NCI-H1436 treated with DMSO at 0.1 percent for 48 hours (cell line): ENCODE measurements around the gene ZNF503.
"Not testable (repeated sequence)": the region's sequence is repeated elsewhere in the genome, so short reads cannot be mapped to it uniquely, and the experiment has no call there.

Experiments
- DNase-seq: peaks from one replicate; lab custom pipeline; 2025; lab: John Stamatoyannopoulos, UW

The ZNF503 gene

DNA sequence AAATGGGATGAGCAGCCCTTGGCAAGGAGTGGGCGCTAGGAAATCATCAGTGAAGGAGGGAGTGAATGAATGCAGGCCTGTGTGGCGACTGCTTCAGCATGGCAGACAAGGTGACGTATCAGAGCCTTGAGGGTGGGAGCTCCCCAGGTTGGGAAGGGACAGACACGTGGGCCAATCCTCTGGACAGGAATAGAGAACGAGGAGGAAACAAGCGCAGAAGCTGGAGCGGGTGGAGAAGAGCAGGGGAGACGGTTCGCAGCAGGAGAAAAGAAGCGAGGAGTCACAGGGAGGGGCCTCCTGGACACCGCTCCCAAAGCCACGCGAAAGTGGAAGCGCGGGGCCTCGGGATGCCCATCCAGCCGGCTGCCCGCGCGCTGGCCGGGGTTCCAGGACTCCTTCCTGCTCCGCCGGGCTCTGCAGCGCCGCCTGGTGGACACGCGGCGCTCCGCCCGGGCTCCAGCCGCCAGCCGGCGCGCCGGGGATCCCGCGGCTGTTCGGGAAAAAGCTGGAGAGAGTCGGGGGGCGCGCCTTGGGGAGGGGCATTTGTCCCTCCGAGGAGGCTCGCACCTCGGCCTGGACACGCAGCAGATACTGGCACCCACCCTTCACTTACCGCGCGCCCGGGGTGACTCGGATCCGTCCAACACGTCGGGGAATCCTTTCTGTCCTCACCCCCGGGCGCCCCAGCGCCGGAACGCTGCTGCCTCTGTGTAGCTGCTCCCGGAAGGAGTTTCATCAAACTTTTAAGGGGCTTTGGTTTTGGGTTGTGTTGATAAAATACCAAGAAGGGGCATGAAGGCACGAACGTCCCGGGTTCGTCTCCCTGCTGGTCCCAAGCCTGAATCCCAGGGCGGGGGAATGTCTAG, 6.3 kb downstream of the ZNF503 start:
- no peak for DNase-seq

DNA sequence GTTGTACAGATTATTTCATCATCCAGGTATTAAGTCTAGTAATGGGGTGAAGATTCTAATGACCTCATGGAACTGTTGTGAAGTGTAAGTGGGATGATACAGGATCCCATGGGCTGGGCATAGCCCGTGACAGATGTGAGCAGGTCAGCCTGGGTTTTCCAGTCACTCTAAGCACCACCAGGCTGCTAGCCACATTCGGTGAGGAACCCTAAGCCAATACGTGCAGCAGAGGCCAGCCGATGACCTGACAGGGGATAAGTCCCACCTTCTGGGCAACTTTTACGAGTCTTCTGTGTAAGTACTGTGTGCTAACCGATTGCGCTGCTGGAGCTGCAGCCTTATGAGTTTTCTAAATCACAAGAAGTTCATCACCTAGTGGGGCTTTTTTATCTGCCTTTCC, 7.3 kb downstream of the ZNF503 start:
- no peak for DNase-seq

DNA sequence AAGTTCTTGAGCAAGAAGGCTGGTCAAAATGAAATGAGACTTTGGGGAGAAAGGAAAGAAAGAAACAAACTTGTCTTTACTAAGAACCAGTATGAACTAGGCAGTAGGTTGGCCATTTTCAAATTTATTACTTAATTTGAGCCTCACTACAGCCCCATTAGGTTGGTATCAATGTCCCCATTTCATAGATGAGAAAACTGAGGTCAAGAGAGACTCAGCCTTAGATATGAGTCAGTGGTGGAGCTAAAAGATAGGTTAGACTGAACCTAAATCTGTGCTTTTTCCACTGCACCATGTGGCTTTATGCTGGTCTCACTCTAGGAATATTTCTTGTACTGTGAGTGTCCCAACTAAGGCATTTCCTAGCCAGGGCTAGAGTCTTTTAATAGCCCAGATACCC, 8.8 kb downstream of the ZNF503 start:
- no peak for DNase-seq

DNA sequence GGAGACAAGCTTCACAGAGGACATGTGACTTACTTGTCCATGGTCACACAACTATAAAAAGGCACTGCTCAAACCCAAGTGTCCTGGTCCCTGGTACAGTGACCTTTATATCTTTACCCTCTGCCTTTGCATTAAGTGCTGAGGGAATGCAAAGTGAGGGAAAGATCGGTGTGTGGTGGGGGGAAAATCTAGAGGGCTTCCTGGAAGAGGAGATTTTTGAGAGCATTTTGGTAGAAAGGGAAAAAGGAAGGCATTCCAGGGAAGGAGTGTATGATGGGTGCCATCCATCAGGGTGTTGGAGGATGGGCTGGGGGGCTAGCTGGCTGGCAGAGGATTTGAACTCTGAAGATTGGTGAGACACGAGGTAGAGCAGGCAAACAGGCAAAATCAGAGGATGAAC, 9.3 kb downstream of the ZNF503 start:
- no peak for DNase-seq

DNA sequence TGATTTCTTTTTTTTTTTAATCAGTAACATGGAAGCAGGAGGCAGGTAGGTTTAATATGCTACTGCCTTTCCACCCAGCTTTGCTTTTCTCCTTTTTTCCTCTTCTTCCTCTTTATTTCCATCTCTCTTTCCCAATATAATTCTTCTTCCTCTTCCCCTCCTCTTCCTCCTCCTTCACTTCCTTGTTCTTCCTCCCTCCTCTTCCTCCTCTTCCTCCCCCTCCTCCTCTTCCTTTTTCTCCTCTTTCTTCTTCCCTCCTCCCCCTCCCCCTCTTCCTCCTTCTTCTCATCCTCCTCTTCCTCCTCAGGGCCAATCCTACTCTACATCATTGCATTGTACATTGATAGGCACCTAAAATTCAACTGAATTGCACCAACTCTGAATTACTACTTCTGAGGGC, 11.4 kb downstream of the ZNF503 start:
- DNase-seq, result no peak

DNA sequence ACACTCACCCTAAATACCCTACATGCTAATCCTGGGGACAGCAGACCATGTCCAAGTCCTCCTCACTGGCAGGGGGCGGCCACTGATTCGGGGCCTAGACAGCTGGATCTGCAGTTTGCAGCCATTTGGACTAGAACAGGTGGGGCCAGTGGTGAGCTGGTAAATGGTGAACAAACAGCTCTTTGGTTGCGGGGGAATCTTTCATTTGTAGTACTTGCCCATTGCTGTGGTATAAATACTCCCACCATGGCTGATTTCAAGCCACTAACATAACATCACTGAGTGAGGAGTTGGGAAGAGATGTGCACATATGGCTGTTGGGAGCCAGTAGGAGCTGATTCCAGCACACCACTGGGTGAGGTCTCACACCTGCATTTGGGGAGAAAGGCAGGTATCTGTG, 13.5 kb downstream of the ZNF503 start:
- no peak for DNase-seq

DNA sequence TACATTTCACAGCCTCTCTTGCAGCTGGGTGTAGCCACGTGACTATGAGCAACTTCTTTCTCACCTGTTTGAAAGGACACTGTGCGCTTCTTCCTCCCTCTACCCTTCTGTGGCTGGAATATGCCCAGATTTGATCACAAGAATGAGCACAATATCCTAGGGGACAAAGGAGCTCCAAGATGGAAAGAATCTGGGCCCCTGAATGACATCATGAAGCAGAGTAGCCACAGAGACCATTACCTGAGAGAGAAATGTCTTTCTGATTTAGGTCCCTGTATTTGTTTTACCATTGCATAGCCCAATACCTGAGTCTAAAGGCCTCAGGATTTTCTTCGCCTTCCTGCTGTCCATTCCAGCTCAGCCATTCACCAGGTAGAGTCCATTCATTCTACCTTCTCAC, 15.4 kb downstream of the ZNF503 start:
- no peak for DNase-seq

DNA sequence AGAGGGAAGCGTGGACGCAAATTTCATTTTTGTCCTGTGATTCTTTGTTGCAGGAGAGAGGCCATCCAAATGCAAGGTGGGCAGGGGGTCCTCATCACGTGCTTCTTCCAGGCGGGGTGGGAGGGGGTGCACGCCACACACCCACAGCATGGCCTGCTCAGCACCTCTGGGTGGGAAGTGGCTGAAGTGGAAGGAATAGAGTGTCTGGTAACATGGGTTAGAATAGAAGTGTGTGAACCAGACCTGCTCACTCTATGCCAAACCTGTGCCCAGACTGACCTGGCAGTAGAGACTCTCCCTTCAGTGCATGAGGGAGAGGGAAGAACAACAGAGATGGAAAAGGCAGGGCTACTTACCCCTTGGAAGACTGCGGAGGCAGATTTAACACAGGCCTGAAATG, 21.7 kb downstream of the ZNF503 start:
- no peak for DNase-seq

DNA sequence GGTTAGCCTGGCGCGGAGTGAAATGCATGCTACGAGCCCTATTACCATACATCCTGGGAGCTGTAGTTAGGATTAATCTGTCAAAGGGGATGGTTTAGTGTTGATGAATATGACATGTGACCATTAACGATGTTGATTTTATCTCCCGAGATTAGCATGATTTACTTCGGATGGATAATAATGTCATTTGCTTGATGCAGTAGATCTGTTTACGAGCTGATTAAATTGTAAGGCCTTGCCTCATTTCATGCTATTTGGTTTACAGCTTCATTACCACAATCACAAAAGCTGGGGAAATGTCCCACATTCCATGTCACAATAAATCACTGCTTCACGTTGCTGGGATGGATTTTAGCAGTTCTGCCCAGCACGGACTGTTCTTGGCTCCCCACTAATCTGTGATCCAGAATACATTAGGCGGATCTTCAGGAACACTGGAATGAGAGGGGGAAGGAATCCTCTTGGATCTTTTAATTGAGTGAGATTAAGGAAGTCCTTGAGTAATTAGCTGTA, 22.3 kb downstream of the ZNF503 start:
- DNase-seq, result peak; percentile 52

DNA sequence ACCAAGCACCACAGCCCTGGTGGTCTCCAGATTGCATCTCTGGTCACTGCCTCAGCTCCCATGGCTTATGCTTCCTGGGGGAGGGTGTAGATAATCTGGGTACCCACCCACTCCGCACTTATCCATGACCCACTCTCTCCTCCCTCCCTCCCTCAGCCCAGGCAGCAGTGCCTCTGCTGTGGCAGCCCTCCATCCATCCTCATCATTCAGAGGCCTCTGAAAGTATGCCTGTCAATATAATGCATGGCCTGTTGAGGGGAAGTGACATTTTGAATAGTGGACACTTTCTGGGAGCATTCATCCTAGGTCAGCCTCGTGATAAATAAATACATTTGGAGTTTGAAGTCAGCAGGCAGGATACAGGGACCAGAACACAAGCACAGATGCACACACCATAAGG, 23.2 kb downstream of the ZNF503 start:
- DNase-seq, result no peak

DNA sequence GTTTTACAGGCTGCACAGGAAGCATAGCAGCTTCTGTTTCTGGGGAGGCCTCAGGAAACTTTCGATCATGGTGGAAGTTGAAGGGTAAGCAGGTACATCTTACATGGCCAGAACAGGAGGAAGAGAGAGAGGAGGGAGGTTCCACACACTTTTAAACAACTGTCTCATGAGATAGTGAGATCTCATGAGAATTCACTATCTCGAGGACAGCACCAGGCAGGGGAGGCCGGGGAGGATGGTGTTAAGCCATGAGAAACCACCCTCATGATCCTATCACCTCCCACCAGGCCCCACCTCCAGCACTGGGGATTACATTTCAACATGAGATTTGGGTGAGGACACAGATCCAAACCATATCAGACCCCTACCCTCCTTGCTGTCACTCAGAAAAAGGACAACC, 23.7 kb downstream of the ZNF503 start:
- DNase-seq, result no peak

DNA sequence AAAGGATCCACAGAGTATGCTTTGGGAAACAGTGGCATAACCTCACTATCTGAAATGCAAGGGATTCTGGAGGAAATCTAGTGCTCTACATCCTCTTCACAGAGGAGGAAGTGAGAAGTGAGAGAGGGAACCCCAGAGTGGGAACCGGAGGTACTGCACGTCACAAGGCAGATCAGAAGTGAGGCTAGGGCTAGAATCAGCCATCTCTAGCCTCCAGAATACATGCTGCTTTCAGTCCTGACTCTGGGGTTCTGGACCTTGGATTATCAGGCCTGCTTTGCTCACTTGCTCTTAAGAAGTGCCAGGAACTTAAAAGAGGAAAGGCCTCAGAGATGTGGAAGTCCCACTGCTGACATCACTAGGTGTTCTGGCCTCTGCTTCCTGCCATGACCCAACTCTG, 25.7 kb downstream of the ZNF503 start:
- DNase-seq, result no peak

DNA sequence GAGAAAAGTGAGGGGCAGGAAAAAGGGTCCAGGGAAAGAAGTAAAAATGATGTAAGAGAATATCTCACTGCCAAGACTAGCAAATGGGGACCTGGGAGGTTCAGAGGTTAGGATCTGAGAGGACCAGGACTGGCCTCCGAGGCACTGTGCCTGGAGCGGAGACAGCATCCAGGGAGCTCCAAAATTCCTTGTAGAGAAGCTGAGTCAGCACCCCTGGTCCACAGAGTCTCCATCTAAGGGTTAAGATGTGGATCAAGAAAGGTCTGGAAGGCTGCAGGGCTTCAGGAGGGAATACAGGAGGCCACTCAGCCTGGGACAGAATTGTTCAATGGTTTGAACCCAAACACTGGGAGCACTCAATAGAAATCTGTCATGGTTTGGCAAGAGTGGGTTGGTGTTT, 30.6 kb downstream of the ZNF503 start:
- no peak for DNase-seq

DNA sequence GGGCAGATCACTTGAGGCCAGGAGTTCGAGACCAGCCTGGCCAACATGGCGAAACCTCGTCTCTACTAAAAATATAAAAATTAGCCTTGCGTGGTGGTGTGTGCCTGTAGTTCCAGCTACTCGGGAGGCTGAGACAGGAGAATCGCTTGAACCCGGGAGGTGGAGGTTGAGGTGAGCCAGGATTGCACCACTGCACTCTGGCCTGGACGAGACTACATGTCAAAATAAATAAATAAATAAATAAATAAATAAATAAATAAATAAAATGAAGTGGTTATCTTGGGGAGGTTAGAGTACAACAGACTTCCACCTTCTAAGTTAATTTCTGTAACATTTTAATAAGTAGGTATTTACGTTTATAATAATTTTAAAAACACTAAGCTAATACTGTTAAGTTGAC, 31.7 kb downstream of the ZNF503 start:
- not testable (repeated sequence) for DNase-seq

DNA sequence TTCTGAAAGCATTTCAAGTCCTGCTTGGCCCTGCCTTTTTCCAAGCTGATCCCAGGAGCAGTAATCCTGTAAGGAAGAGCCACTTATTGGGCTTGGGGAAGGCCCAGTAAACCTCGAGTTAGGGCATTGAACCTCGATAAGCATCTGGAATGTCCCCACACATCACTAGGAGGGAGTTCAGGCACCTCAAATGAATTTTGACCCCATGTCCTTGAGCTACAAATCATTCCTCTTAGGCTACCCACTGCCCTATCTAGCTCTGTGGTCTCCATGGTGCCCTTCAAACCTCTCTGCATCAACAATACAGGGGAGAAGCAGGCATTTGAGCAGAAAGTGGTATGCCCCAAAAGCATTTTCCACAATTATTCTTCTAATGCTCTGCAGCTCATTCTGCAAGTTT, 33.7 kb downstream of the ZNF503 start:
- no peak for DNase-seq

DNA sequence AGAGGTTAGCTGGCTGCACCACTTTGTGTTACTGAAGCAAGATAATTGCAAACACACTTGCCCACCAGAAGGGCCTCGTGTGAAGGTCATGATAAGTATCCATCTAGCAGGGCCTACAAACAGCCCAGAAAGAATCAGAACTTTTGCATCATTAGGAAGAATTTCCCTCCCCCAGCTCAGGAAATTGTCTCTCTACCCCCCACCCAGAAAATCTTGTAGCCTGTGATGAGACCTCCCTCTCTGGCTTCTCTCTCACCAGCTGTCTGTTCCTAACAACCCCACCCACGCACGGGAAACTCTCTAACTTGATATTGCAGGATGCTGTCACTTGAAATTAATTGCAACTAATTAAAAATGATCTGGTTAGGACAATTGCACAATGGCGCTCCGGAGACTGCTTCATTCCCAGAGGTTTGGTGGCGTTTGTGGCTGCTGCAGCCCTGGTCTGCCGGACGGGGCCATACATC, 34.5 kb downstream of the ZNF503 start:
- DNase-seq, result no peak

DNA sequence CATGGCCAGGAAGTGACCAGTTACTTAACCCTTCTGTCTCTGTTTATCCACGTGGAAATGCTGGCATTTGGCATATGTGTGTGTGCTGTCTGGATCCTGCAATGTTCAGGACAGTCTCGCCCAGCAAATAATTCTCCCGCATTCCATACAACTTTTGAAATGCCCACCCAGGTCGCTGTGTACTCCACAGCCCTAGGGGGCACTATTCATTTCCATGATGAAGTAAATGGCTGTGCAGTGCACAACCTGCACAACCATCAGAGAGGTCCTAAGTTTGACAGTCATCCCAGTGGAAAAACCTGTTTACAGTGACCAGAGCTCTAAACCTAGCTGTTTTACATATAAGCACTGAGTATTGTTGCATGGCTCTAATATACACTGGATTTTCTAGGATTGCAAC, 38.1 kb downstream of the ZNF503 start:
- no peak for DNase-seq

DNA sequence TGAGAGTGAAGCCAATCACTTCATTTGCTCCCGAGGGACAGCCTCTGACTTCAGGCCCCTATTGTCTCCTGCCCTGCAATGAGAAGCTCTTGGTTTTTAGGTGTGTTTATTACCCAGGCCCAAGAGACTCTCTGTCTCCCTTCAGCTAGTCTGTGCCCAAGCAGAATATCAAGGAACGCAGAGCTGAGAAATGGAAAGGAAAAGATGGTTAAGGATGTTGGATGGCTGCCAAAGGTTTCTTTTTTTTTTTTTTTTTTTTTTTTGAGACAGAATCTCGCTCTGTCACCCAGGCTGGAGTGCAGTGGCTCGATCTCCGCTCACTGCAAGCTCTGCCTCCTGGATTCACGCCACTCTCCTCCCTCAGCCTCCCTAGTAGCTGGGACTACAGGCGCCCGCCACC, 41.7 kb downstream of the ZNF503 start:
- peak; percentile 29 for DNase-seq

DNA sequence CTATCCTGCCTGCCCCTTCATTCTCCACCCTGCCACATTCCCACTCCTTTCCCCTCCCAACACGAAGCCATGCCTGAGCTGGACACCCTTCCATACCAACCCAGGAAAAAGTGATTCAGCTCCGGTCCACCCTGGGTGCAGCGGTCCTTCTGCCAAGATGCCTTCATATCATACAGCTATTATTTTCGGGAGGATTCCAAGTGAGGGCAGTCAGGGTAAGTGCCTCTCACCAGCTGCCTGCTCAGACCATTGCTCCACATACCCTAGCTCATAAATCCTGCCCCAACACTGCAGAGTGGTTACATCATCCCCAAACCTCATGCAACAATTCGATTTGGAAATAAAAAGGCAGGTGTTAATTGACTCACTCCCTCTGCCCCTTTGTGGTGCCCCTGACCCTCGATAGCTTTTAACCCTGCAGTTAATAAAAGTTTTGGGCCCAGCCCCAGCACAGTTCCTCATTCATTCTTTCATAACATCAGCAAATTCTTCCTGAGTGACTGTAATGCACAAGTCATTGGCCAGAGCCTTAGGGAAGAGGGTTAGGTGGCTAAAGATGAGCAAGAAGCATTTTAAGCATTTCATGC, 42.6 kb downstream of the ZNF503 start:
- DNase-seq, result no peak

DNA sequence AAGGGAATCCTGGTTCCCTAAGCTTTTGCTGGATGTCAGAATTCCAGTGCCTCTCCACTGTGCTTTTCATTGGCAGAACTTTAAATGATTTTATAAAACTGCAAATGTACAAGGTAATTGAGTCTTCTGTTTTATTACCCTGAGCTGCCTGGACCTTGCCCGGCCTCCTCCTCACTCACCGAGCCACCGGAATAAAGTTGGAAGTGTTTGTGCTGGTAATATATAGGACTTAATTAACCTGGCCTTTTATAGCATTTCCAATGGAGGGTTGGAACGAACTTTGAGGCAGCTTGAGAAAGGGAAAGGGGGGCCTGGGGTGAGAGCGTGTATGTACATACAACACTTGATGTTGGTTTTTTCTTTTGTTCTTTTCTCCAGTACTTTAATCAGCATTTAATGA, 43.4 kb downstream of the ZNF503 start:
- no peak for DNase-seq

DNA sequence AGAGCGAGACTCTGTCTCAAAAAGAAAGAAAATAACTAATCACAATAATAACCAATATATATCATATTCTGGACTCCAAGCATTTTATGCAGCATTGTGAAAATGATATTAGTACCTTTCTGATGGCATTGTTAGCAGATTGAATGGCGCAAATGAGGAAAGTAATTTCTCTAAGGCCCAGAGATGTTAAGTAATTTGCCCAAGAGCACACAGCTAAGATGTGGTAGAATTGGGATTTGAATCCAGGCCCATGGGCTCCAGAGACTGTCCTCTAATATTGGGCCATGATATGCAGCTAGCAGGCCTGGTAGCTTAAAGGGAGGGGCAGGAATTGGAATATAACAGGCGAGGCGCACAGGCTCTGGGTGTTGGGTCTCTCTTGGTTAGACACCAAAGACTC, 44.1 kb downstream of the ZNF503 start:
- DNase-seq, result no peak

DNA sequence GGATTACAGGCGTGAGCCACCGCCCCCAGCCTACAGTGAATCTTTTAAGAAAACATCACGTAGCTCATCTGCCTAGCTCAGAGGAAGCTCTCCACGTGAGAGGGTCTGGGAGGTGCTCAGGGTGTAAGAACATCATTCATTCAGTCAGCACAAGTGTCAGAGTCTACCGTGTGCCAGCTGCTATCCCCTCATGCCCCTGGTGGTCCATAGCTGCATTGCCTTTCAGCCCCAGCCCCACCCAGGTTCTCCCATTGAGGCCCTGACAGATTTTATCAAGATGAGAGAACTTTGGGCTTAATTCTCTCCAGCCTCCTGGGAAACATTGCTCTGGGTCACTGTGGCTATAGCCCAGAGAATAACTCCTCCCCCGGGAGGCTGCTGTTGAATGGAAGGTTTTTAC, 45.1 kb downstream of the ZNF503 start:
- no peak for DNase-seq

DNA sequence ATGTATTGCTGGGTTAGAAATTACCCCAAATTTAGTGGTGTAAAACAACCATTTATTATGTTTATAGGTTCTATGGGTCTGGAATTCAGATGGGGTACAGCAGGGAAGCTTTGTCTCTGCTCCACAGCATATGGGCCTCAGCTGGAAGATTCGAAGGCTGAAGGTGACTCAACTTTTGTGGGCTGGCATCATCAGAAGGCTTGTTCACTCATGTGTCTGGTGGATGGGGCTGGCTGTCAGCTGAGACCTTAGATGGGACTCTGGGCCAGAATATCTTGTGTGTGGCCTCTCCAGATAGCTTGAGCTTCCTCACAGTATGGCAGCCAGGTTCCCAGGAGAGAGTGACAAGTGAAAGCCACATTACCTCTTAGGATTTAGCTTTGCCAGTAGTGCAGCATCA, 45.9 kb downstream of the ZNF503 start:
- no peak for DNase-seq

DNA sequence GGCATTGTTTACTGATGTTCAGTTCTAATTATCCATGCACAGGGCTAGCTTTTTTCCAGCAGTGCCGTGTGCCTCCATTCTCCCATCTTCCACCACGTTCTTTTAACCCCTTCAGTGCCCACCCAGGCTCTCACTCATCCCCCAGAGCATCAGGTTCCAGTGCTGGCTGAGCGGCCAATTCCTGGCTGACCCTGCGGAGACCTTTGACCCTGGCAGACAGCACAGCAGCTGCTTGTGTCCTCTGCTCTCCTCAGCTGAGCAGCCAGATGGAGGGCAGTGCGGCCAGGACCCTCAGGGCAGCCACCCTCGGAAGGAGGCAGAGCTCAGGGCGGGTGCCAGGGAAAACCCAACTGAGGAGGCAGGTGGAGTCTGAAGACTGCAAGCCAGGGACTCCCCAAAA, 48.4 kb downstream of the ZNF503 start:
- no peak for DNase-seq
